HG03571 (cell line): ENCODE results near the gene THRB.
"Not testable (repeated sequence)": the region's sequence is repeated elsewhere in the genome, so short reads cannot be mapped to it uniquely, and the experiment has no call there.

Experiments used
- ATAC-seq: cut with Tn5 transposase; IDR thresholded peaks from one replicate; pipeline ENCODE4 v1.9.1; 2021; ENCODE audit not compliant: unreplicated experiment

THRB gene

DNA sequence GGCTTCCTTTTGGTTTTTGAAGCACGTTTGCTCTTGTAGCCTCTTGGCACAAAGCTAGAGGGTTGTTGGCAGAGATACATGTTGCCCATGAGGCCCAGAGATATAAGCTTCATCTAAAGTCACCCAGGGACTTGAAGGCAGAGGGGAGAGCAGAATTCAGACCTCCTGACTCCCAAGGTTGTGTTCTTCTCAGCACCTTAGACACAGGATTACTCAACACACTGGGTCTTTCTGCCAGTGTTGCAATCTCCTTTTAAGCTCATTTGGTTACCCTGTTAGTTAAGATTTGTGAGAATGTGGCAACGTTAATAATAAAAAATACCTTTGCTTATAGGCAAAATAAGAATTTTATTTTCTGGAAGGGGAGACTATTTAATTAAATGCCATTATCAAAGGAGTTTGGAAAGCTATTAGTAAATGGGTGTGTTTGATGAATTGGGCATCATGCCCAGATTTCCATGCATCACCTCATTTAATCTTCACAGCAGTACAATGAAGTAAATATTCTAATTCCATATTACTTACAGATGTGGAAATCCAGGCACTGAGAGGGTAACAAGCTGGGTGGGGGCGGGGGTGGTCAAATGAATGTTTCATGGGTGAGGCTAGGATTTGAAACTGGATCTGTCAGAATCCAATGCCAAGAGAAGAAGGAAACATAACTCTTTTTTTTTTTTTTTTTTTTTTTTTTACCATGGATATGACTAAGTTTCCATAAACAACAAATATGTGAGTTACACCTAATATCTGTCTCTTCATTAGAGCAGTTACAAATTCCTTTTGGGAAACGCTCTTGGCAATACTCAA is 366.2 kb downstream of the THRB start:
- ATAC-seq, result no peak

DNA sequence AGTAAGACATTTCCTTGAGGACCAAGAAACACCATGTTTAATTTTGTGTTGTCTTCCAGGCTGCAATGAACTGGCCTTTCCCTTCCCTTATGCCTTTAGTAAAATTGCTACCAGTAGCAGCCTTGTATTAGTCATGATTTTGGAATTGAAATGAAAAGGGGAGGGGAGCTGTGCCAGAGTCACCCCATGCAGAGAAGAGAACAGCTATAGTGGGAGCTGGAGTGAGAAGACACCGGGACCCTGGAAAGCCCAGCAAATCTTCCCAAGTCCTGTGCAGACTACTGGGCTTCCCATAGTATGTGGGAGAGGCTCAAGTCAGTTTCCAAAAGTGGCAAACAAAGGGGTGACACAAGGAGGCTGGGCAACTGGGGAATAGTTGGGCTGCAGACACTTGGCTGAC is 371.1 kb downstream of the THRB start:
- no peak for ATAC-seq

DNA sequence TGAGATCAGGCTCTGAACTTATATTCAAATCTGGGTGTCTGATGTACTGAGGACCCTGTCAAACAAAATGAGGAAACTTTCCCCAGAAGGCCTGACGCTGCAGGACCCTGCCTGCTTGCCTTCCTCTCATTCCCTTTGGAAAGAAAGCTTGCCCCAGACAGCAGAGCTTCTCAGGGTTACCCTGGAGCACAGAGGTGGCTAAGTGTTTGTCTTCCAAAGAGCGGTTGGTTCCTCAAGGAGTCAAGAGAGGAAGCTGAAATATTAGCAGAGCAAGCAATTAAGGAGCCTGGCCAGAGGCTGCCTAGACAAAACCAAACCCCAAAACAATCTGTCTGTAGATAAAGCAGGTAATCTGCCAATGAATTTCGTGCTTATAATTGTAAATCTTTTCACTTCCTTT is 374.2 kb downstream of the THRB start:
- ATAC-seq, result no peak

- ATAC-seq, result no peak
Observed at GRCh38 chr3:24119321-24119751, 375.3 kb downstream of the THRB start.

DNA sequence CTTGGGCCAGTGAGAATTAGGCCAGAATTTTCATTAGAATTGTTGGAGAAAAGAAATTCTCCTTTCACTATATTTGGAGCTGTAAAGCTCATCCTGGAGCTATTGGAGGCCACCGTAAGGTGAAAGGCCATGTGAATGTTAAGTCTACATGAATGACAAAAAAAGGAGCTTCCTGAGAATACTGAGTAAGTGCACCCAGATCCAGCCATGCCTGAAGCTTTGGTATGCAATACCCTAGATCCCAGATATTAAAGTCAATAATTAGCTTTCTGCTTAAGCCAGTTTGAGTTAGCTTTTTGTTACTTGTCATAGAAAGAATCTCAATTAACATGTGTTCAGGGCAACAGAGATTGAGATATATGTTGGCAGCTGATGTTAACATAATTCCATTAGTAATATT is 377.1 kb downstream of the THRB start:
- no peak for ATAC-seq

DNA sequence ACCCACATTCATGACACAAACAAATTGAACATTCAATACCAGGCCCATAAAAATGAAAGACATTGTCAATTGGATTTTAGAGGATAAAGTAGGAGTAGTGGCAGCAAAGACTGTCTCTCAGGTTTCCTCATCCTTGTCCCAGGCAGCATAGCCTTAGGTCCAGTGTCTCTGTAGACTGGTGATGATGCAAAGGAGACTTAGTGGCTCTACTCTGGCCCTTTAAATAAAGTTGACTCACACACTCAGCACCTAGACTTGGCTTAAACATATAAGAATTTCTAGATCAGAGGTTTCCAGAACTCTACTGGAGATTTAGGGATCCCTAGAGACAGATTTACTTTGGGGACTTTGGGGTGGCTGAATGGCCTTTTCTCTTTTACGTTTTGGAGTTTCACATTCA is 382.9 kb downstream of the THRB start:
- no peak for ATAC-seq

- no peak for ATAC-seq
Observed at GRCh38 chr3:24110051-24110450, 384.6 kb downstream of the THRB start.

GRCh38 chr3:24101676-24102168 is 392.9 kb downstream of the THRB start:
- ATAC-seq, result no peak

- no peak for ATAC-seq
Observed at GRCh38 chr3:24100696-24101402, 393.8 kb downstream of the THRB start.

GRCh38 chr3:24096695-24097290 is 397.9 kb downstream of the THRB start:
- no peak for ATAC-seq

- ATAC-seq, result no peak
Observed at GRCh38 chr3:24096271-24096670, 398.4 kb downstream of the THRB start.

GRCh38 chr3:24094818-24095217 is 399.8 kb downstream of the THRB start:
- not testable (repeated sequence) for ATAC-seq

GRCh38 chr3:24088782-24089181 is 405.9 kb downstream of the THRB start:
- ATAC-seq, result no peak

GRCh38 chr3:24087469-24087868 is 407.2 kb downstream of the THRB start:
- ATAC-seq, result no peak

- no peak for ATAC-seq
Observed at GRCh38 chr3:24086617-24087404, 407.8 kb downstream of the THRB start.

DNA sequence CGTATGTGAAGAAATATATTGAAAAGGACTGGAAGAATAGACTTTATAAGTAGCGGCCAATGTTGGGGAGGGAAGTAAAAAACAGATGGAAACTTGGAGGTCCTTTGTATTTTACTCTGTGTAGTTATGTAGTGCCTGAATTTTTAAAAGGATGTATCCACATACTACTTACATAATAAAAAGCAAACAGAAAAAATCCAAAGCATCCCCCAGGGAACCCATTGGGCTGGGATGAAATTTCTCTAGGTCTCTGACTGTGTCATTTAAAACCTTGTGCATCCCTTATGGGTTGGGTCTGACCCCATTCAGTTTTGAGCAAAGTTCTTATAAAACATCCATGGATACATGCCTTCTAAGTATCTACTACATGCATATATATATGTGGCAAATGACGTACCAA is 408.4 kb downstream of the THRB start:
- ATAC-seq, result no peak

DNA sequence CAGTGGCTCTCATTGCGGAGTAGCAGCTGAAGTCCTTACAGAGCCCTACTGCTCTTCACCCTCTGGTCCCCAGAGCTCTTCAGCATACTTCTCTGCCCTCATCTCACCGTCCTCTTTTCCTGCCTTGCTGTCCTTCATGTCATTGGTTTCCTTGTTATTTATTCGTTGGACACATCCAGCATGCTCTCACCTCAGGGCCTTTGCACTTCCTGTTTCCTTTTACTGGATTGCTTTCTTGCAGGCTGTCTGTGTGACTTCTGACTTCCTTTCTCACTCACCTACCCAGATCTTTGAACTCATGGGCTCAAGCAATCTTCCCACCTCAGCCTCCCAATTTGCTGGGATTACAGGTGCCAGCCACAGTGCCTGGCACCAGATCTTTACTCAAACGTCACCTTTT is 422.5 kb downstream of the THRB start:
- ATAC-seq, result no peak

DNA sequence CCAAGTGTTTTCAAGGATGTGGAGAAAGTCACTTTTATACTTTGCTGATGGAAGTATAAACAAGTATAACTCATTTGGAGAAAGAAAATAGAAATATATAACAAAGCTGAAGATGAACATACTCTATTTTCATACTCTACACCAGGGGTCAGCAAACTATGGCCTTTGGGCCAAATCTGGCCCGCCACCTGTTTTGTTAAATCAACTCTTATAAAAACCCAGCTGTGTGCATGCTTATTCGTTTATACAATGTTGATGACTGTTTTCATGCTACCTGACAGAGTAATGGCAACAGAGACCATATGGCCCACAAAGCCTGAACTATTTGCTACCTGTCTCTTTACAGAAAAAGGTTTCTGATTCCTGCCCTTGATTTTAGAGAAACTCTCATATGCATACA is 425.6 kb downstream of the THRB start:
- no peak for ATAC-seq

DNA sequence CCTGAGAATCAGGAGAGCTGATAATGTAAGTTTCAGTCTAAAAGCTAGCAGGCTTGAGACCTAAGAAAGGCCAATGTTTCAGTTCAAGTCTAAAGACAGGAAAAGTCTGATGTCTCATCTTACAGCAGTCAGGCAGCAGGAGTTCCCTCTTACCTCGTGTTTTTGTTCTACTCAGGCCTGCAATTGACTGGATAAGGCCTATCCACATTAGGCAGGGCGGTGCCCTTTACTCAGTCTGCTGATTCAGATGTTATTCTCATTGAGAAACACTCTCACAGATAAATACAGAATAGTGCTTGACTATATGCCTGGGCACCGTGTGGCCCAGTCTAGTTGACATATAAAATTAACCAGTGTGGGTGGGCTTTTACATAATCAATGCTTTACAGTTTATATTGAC is 427.2 kb downstream of the THRB start:
- ATAC-seq, result no peak
